H1 (cell line): ENCODE data around the gene CAMKK1. TPM values are rescaled to one million over a fixed set of nuclear protein-coding genes. Genes with fewer than 3 reads are reported as not detected.

Experiments used
- EGR1 ChIP-seq: IDR thresholded peaks from 2 replicates; pipeline ENCODE4 v1.6.1; 2011; ENCODE audit warnings: low read depth, low read length, borderline replicate concordance
- EP300 ChIP-seq, 2 experiments: IDR thresholded peaks; 1 replicate in 1 of 2; 2 replicates in 1 of 2; pipeline ENCODE4 v1.6.1; 2011 to 2012; ENCODE audit warnings: low read depth in 2 of 2, low read length in 2 of 2, mild to moderate bottlenecking in 2 of 2, borderline replicate concordance in 1 of 2, inconsistent platforms in 1 of 2, moderate library complexity in 1 of 2
- RAD21 ChIP-seq, 2 experiments: IDR thresholded peaks in 1 of 2; conservative IDR thresholded peaks in 1 of 2; 2 replicates each; pipeline ENCODE4 v1.6.1; 2011; ENCODE audit warnings: low read depth in 2 of 2, low read length in 2 of 2, improper control_type of control experiment in 1 of 2, inconsistent platforms in 1 of 2, mild to moderate bottlenecking in 1 of 2, moderate library complexity in 1 of 2
- SIX5 ChIP-seq: IDR thresholded peaks from 2 replicates; pipeline ENCODE4 v1.6.1; 2011; ENCODE audit warnings: mild to moderate bottlenecking, low read depth, low read length
- polyA plus RNA-seq, 7 experiments: library from polyadenylated mRNA; depleted of rRNA in 3 of 7; stranded (reverse) in 5 of 7; unstranded in 2 of 7; fragments of >200 nt in 5 of 7; fragments of 200-250 nt in 2 of 7; gene quantifications; 1 replicate in 5 of 7; 2 replicates in 1 of 7; 4 replicates in 1 of 7; pipeline versions ENCODE4 v1.2.1 to v1.2.3, GENCODE V29; 2011 to 2013; ENCODE audit warnings: missing spikeins in 2 of 7, mixed read lengths in 2 of 7
- total RNA-seq: library from RNA; stranded (reverse); fragmentation: NEBNext Ultra II Directional; extraction: Animal tissue kit (Norgen Biotek cat#: 25700); gene quantifications from 2 replicates; pipeline ENCODE4 v1.2.1, GENCODE V29; 2021

Gene CAMKK1
- total and polyA plus RNA-seq, 2 of the 8 experiments (the other 6 are each of a cell fraction or from before 2014, with no cell fraction given) = 7.1 to 7.6 TPM

- peak in 1 of 2 experiments; percentile 62; a peak in 1 of 3 replicates for TF ChIP-seq EP300 (IDR thresholded peaks at IDR 0.05; ENCODE audit: borderline replicate concordance in 1 of 2, low read depth in 2 of 2, low read length in 2 of 2)
- no peak for TF ChIP-seq EGR1
- TF ChIP-seq RAD21 (IDR thresholded peaks at IDR 0.05 in 1 of 2, conservative IDR thresholded peaks at IDR 0.05 in 1 of 2; ENCODE audit: low read depth in 2 of 2, low read length in 2 of 2) = peak; percentile 92 to 94
- TF ChIP-seq SIX5 = no peak
These were observed 42.3 kb upstream of the CAMKK1 start (continued) for GRCh38 chr17:3935140-3935542.
